Stomach (tissue), 9 donors: ENCODE measurements around the gene SMAP1. TPM values are rescaled to one million over a fixed set of nuclear protein-coding genes. Genes with fewer than 3 reads are reported as not detected.

ENCODE experiments used
- DNase-seq, 2 donors: peaks; one replicate each; pipeline versions ENCODE4 v3.0.0 to v3.0.0-alpha.2; 2013 to 2019
- H3K27ac ChIP-seq, 5 donors: fragments of 200-600 bp in 4 of 5; sonication (generic) in 4 of 5; one replicate each; pipeline ENCODE4 v1.5.1; 2013 to 2019; ENCODE audit warnings: mild to moderate bottlenecking in 1 of 5, moderate library complexity in 1 of 5
- H3K27me3 ChIP-seq, 3 donors: fragments of 200-600 bp; sonication (generic); one replicate each; pipeline ENCODE4 v1.5.1; 2017 to 2019; ENCODE audit warnings: mixed run types in 1 of 3
- H3K36me3 ChIP-seq, 4 donors: fragments of 200-600 bp; sonication (generic); 1 replicate in 3 of 4; 2 replicates in 1 of 4; pipeline ENCODE4 v1.5.1; 2016 to 2019
- H3K4me1 ChIP-seq, 4 donors: fragments of 200-600 bp; sonication (generic); one replicate each; pipeline ENCODE4 v1.5.1; 2016 to 2019
- H3K4me3 ChIP-seq, 4 donors: fragments of 200-600 bp; sonication (generic) in 3 of 4; one replicate each; pipeline ENCODE4 v1.5.1; 2016 to 2019; ENCODE audit warnings: mild to moderate bottlenecking in 1 of 4
- H3K9me3 ChIP-seq, 4 donors: fragments of 200-600 bp; sonication (generic); one replicate each; pipeline ENCODE4 v1.5.1; 2016 to 2019
- EP300 ChIP-seq: sonication (generic); formaldehyde crosslinking; IDR thresholded peaks from one replicate; pipeline ENCODE4 v1.6.1; 2017; ENCODE audit warnings: antibody characterized with exemption
- POLR2A ChIP-seq, 4 donors: fragments of 450-650 bp; IDR thresholded peaks; one replicate each; pipeline ENCODE4 v1.6.1; 2016; ENCODE audit warnings: antibody characterized with exemption in 4 of 4, control low read depth in 2 of 4, mild to moderate bottlenecking in 1 of 4, moderate library complexity in 1 of 4
- POLR2AphosphoS5 ChIP-seq, 3 donors: sonication (generic); formaldehyde crosslinking; IDR thresholded peaks; one replicate each; pipeline ENCODE4 v1.6.1; 2016; ENCODE audit warnings: antibody characterized with exemption in 3 of 3
- WGBS, 5 donors: extraction: QIAGEN DNeasy Blood & Tissue Kit in 3 of 5; methylation state at CpG; one replicate each; pipeline versions ENCODE4 v1.1.5 to v1.1.7; 2013 to 2018; 5-methylcytosine and 5-hydroxymethylcytosine counted together
- intact Hi-C: fragments of 100-400 bp; cut with DNase I; formaldehyde crosslinking; loops from one replicate; pipeline ENCODE4 v1.15.1; 2023; ENCODE audit warnings: low total_unique reads
- polyA plus RNA-seq, 3 donors: library from polyadenylated mRNA; stranded (reverse); fragments of 200-250 nt; gene quantifications; one replicate each; pipeline ENCODE4 v1.2.3, GENCODE V29; 2013
- total RNA-seq, 5 donors: library from RNA; depleted of rRNA; stranded (reverse); fragments of >200 nt; gene quantifications; one replicate each; pipeline versions ENCODE4 v1.1.0 to v1.2.3, GENCODE V29; 2014 to 2016
- TF ChIP-seq, protein P1 (sequence below), 7 experiments: fragments of 450-650 bp in 4 of 7; fragments of 200-600 bp in 3 of 7; sonication (generic) in 3 of 7; IDR thresholded peaks; one replicate each; pipeline ENCODE4 v1.5.1; 2016 to 2019; ENCODE audit warnings: antibody characterized with exemption in 7 of 7, control low read depth in 2 of 7, mild to moderate bottlenecking in 1 of 7
- donor health status: healthy with polysubstance abuse.
- donor health status: Bipolar disorder and iron deficiency.
- donor health status: healthy.

The SMAP1 gene
- total and polyA plus RNA-seq, 8 donors, result 13.4 to 65.3 (median 25.4) TPM

DNA sequence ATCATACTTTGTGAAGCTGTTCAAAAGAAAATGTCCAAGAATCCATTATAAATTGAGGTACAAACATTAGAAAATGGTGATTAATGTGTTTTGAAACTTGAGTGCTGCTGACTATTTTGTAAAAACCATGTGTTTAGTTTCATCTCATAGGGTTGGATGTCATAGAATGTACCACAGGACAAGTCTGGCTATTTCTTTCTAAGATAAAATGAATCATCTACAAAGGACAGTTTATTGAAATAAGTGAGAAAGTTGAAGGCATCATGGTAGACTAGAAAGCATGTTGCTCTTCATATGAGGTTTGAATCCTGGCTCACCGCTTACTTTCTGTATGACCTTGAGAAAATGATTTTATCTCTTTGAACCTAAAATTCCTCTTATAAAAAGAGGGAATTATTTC, 29.2 kb upstream of the SMAP1 start:
- Histone ChIP-seq H3K4me1 (no peaks in the 10 kb centered on the region), H3K27ac (no peak overlapping the region), H3K27me3 (no peaks in the 10 kb centered on the region), H3K4me3 (no peak overlapping the region), H3K36me3 (no peaks in the 10 kb centered on the region), H3K9me3 (no peaks in the 10 kb centered on the region)
- no peak for DNase-seq
- intact Hi-C loops, result no loop called here
- TF ChIP-seq, protein P1, sequence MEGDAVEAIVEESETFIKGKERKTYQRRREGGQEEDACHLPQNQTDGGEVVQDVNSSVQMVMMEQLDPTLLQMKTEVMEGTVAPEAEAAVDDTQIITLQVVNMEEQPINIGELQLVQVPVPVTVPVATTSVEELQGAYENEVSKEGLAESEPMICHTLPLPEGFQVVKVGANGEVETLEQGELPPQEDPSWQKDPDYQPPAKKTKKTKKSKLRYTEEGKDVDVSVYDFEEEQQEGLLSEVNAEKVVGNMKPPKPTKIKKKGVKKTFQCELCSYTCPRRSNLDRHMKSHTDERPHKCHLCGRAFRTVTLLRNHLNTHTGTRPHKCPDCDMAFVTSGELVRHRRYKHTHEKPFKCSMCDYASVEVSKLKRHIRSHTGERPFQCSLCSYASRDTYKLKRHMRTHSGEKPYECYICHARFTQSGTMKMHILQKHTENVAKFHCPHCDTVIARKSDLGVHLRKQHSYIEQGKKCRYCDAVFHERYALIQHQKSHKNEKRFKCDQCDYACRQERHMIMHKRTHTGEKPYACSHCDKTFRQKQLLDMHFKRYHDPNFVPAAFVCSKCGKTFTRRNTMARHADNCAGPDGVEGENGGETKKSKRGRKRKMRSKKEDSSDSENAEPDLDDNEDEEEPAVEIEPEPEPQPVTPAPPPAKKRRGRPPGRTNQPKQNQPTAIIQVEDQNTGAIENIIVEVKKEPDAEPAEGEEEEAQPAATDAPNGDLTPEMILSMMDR (IDR thresholded peaks at IDR 0.05), result no peak
- TF ChIP-seq POLR2AphosphoS5 (IDR thresholded peaks at IDR 0.05), result no peak
- no peak for TF ChIP-seq POLR2A (IDR thresholded peaks at IDR 0.05)
- TF ChIP-seq EP300, result no peak
- WGBS, 5 donors, result 91 to 100% (median 95%) methylated on average over 1 of the region's 1 CpG

DNA sequence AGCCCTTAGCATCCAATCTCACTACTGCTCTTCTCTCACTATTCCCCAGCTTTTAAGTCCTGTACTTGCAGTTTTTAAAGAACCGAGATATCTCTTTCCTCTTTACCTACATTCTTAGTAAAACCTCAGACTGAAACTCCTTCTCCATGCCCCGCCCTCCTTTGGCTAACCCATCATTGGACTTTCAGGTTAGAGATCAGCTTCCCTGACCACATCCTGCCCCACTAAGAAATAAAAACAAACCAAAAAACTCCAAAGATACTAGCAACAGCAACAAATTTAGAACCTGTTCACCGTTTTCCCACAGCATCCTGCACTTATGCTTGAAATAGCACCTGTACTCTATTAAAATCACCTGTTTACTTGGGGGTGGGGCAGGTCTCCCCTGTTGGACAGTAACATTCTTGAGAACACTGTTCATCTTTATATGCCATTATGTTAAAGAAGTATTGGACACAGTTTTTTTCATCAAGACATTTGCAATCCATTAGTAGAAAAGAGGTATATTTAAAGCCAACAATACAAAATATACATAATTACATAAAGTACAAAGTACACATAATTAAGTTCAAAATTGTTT, 16.3 kb upstream of the SMAP1 start:
- Histone ChIP-seq H3K4me1 (no peaks in the 10 kb centered on the region), H3K36me3 (no peaks in the 10 kb centered on the region), H3K27me3 (no peaks in the 10 kb centered on the region), H3K27ac (no peak overlapping the region), H3K9me3 (no peaks in the 10 kb centered on the region), H3K4me3 (no peak overlapping the region)
- DNase-seq, result peak in 1 of 2 donors; percentile 14
- WGBS, 5 donors, result 77 to 85% (median 81%) methylated on average over 3 of the region's 3 CpGs
- no peak for TF ChIP-seq EP300
- no peak for TF ChIP-seq POLR2AphosphoS5 (IDR thresholded peaks at IDR 0.05)
- TF ChIP-seq POLR2A (IDR thresholded peaks at IDR 0.05), result no peak
- TF ChIP-seq, protein P1 (IDR thresholded peaks at IDR 0.05), result no peak
- intact Hi-C loops, result no loop called here

DNA sequence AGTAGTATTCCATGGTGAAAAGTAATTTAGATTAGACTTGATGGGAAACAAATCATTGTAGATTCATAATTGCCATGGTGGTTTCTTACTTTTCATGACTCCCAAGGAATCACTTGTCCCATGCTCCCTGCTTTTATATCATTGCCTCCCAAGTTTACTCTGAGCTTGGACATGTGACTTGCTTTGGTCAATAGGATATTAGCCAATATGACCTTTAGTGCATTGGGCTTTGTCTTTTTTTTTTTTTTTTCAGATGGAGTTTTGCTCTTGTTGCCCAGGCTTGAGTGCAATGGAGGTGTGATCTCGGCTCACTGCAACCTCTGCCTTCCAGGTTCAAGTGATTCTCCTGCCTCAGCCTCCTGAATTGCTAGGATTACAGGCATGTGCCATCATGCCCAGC, 15.5 kb upstream of the SMAP1 start:
- no peak overlapping the region for H3K4me3 ChIP-seq
- no peaks in the 10 kb centered on the region for H3K9me3 ChIP-seq
- no peaks in the 10 kb centered on the region for H3K4me1 ChIP-seq
- TF ChIP-seq, protein P1 (IDR thresholded peaks at IDR 0.05), result no peak
- no peak for TF ChIP-seq EP300
- no peak for TF ChIP-seq POLR2AphosphoS5 (IDR thresholded peaks at IDR 0.05)
- TF ChIP-seq POLR2A (IDR thresholded peaks at IDR 0.05), result no peak
- intact Hi-C loops, result no loop called here
- DNase-seq, result no peak
- H3K27me3 ChIP-seq, result no peaks in the 10 kb centered on the region
- 94 to 100% (median 100%) methylated on average over 1 of the region's 1 CpG for WGBS, 5 donors
- no peaks in the 10 kb centered on the region for H3K36me3 ChIP-seq
- H3K27ac ChIP-seq, result no peak overlapping the region

DNA sequence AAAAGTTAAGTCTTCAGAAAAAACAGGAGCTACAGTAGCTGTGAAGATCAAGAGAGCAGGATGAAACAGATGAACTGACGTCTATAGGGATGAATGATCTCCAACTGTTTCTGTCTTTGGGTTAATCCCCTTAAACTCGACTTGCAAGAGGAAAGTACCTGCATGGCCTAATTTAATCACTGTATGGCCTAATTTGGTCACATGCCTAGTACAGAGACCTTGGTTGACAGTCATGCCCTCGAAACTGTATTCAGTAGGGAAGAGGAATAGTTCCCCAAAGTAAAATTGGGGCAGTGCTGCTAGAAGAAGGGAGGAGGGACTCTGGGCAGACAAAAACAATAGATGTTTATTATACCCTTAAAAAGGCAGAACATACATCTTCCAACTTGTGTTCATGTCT, 10.0 kb upstream of the SMAP1 start:
- 71 to 79% (median 74%) methylated on average over 3 of the region's 3 CpGs for WGBS, 5 donors
- intact Hi-C loops, result no loop called here
- H3K4me3 ChIP-seq, result no peak overlapping the region

More for the DNA sequence above, 10.0 kb upstream of the SMAP1 start:
- Histone ChIP-seq H3K27ac (no peak overlapping the region), H3K36me3 (no peaks in the 10 kb centered on the region), H3K27me3 (no peaks in the 10 kb centered on the region), H3K4me1 (no peaks in the 10 kb centered on the region), H3K9me3 (no peaks in the 10 kb centered on the region)
- TF ChIP-seq POLR2A (IDR thresholded peaks at IDR 0.05), result no peak
- TF ChIP-seq POLR2AphosphoS5 (IDR thresholded peaks at IDR 0.05), result no peak
- TF ChIP-seq EP300, result no peak
- TF ChIP-seq, protein P1 (IDR thresholded peaks at IDR 0.05), result no peak
- DNase-seq, result no peak
